Measurements from ENCODE around the gene ZNF32. TPM values are rescaled to one million over a fixed set of nuclear protein-coding genes. Genes with fewer than 3 reads are reported as not detected.

The ZNF32 gene
- total and polyA plus RNA-seq, 2 experiments from 2014 or later: 42.6 to 57.9 TPM

DNA sequence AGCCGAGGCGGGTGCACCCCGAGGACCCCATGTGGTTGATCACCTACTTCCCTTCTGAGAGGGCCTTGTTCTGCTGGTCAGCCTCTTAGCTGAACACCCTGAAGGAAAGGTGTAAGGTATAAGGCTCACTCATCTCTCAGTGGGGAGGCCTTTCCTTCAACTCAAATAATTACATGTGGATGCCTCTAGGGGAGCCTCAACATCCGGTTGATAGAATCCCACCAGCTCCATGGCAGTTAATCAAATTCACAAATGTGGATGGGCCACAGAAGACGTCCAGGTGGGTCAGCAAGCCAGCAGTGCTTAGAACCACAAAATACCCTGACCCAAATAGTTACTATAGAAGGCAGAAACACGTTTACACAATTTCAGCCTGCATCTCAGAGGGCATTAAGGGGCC is 37.7 kb upstream of the ZNF32 start:
- Histone ChIP-seq H2AFZ (no peak overlapping the region), H3K27me3 (peaks cover 6% of the 10 kb centered on the region), H3K9me3 (ENCODE audit: low read depth) (no peaks in the 10 kb centered on the region), H3K4me3 (no peak overlapping the region), H3K4me1 (ENCODE audit: insufficient read depth) (no peaks in the 10 kb centered on the region), H3K4me2 (no peak overlapping the region), H3K27ac (no peak overlapping the region), H4K20me1 (ENCODE audit: insufficient read depth, poor library complexity, severe bottlenecking) (no peaks in the 10 kb centered on the region), H3K36me3 (replicated peaks; ENCODE audit: insufficient read depth, low read depth) (no peaks in the 10 kb centered on the region), H3K9me2 (replicated peaks; ENCODE audit: insufficient read depth) (no peaks in the 10 kb centered on the region), H3K79me2 (no peaks in the 10 kb centered on the region)
- TF ChIP-seq CTCF (IDR thresholded peaks at IDR 0.05; ENCODE audit: poor library complexity) (no peak), EZH2phosphoT487 (IDR thresholded peaks at IDR 0.05; ENCODE audit: low read depth, severe bottlenecking, unreplicated experiment) (no peak), EZH2 (IDR thresholded peaks at IDR 0.05; ENCODE audit: borderline replicate concordance) (no peak)
- no peak for DNase-seq (ENCODE audit: low spot score)
- WGBS (ENCODE audit: low lambda C conversion rate, missing lambda C conversion rate): 79% methylated on average over 6 of the region's 6 CpGs

DNA sequence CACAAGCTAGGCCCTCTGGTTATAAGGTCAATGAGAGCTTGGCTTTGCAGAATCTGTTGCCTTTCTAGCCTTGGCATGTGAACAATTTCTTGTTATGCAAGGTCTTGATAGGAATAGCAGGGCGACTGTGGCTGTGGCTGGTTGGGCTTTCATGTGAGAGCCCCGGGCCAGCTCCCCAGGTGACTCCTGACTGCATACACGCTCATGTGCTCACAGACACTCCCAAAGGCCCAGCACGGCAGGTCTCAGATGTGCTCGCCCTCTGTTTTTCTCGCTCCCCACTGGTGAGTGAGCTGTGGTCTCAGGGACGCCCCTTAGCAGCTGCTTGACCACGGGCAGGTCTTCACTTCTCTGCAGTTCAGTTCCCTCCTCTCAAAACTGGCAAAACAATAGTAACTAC is 37.1 kb upstream of the ZNF32 start:
- DNase-seq (ENCODE audit: low spot score): no peak
- H3K79me2 ChIP-seq: no peaks in the 10 kb centered on the region
- H3K27me3 ChIP-seq: peaks cover under 1% of the 10 kb centered on the region
- no peak overlapping the region for H2AFZ ChIP-seq
- 91% methylated on average over 8 of the region's 8 CpGs for WGBS (ENCODE audit: low lambda C conversion rate, missing lambda C conversion rate)
- no peaks in the 10 kb centered on the region for H4K20me1 ChIP-seq (ENCODE audit: insufficient read depth, poor library complexity, severe bottlenecking)
- H3K9me2 ChIP-seq (replicated peaks; ENCODE audit: insufficient read depth): no peaks in the 10 kb centered on the region
- no peak for TF ChIP-seq EZH2phosphoT487 (IDR thresholded peaks at IDR 0.05; ENCODE audit: low read depth, severe bottlenecking, unreplicated experiment)
- no peak overlapping the region for H3K4me3 ChIP-seq
- H3K4me1 ChIP-seq (ENCODE audit: insufficient read depth): no peaks in the 10 kb centered on the region
- H3K27ac ChIP-seq: no peak overlapping the region
- no peaks in the 10 kb centered on the region for H3K36me3 ChIP-seq (replicated peaks; ENCODE audit: insufficient read depth, low read depth)
- H3K4me2 ChIP-seq: no peak overlapping the region
- H3K9me3 ChIP-seq (ENCODE audit: low read depth): no peaks in the 10 kb centered on the region

GRCh38 chr10:43684292-43684559 is 35.5 kb upstream of the ZNF32 start:
- H3K9me2 ChIP-seq (replicated peaks; ENCODE audit: insufficient read depth): no peaks in the 10 kb centered on the region
- no peaks in the 10 kb centered on the region for H3K79me2 ChIP-seq
- H3K4me2 ChIP-seq: no peak overlapping the region
- no peak overlapping the region for H3K4me3 ChIP-seq
- no peaks in the 10 kb centered on the region for H4K20me1 ChIP-seq (ENCODE audit: insufficient read depth, poor library complexity, severe bottlenecking)
- no peaks in the 10 kb centered on the region for H3K9me3 ChIP-seq (ENCODE audit: low read depth)
- no peak for TF ChIP-seq CTCF (IDR thresholded peaks at IDR 0.05; ENCODE audit: poor library complexity)
- TF ChIP-seq EZH2phosphoT487 (IDR thresholded peaks at IDR 0.05; ENCODE audit: low read depth, severe bottlenecking, unreplicated experiment): no peak
- TF ChIP-seq EZH2 (IDR thresholded peaks at IDR 0.05; ENCODE audit: borderline replicate concordance): no peak
- H3K27ac ChIP-seq: no peak overlapping the region
- DNase-seq (ENCODE audit: low spot score): no peak
- H3K4me1 ChIP-seq (ENCODE audit: insufficient read depth): no peaks in the 10 kb centered on the region
- H2AFZ ChIP-seq: no peak overlapping the region
- H3K27me3 ChIP-seq: no peaks in the 10 kb centered on the region
- no peaks in the 10 kb centered on the region for H3K36me3 ChIP-seq (replicated peaks; ENCODE audit: insufficient read depth, low read depth)

DNA sequence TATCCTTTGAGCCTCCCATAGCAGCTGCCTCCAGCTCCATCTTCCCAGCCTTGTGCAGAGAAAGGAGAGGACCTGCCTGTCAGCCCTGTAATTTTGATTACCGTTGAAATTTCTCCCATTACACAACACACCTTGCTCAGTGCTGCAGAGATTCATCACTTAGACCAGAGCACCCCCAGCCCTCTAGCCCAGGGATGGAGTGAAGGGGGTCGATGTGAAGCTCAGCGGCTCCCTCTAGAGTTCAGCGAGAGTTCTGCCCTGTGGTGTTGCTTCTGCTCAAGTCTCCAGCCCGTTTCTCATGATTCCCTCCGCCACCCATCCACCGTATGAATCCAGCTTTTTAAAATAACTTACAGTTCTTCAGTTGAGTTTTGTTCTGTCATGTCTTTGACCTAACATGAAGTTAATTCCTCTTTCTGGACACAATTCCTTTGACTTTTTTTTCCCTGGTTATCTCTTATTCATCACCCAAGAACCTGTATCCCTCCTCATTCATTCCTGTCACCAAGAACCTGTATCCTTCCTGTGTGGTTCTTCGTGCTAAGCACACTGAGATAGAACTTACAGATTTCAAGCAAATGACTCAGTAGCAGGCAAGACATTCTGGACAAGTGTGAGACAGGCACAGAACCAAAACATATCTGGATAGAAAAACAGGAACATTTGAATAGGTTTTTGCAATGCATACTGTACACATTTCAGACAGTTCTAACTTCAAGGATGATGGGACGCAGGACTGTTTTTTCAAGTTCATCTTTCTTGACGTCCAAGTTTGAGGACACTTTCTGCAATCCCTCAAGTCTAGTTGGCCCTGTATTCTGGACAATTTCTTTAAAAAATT is 35.0 kb upstream of the ZNF32 start:
- Histone ChIP-seq H3K27ac (no peak overlapping the region), H3K27me3 (no peaks in the 10 kb centered on the region), H3K36me3 (replicated peaks; ENCODE audit: insufficient read depth, low read depth) (no peaks in the 10 kb centered on the region), H3K9me3 (ENCODE audit: low read depth) (no peaks in the 10 kb centered on the region), H3K9me2 (replicated peaks; ENCODE audit: insufficient read depth) (no peaks in the 10 kb centered on the region), H3K79me2 (no peaks in the 10 kb centered on the region), H3K4me3 (no peak overlapping the region), H2AFZ (no peak overlapping the region), H4K20me1 (ENCODE audit: insufficient read depth, poor library complexity, severe bottlenecking) (no peaks in the 10 kb centered on the region), H3K4me2 (no peak overlapping the region), H3K4me1 (ENCODE audit: insufficient read depth) (no peaks in the 10 kb centered on the region)
- TF ChIP-seq EZH2 (IDR thresholded peaks at IDR 0.05; ENCODE audit: borderline replicate concordance) (no peak), CTCF (IDR thresholded peaks at IDR 0.05; ENCODE audit: poor library complexity) (peak; percentile 34)
- WGBS (ENCODE audit: low lambda C conversion rate, missing lambda C conversion rate): 49% methylated on average over 10 of the region's 10 CpGs
- DNase-seq (ENCODE audit: low spot score): no peak
